Esophagus squamous epithelium (tissue), 5 donors: ENCODE results near the gene NLGN2. TPM values are rescaled to one million over a fixed set of nuclear protein-coding genes. Genes with fewer than 3 reads are reported as not detected.

ENCODE experiments used
- DNase-seq: peaks from one replicate; lab custom pipeline; 2025; lab: John Stamatoyannopoulos, UW
- H3K27ac ChIP-seq, 4 donors: fragments of 200-600 bp; sonication (generic); one replicate each; pipeline ENCODE4 v1.5.1; 2016 to 2019; ENCODE audit warnings: mild to moderate bottlenecking in 1 of 4
- H3K27me3 ChIP-seq, 4 donors: fragments of 200-600 bp; sonication (generic); 1 replicate in 3 of 4; 2 replicates in 1 of 4; pipeline versions ENCODE4 v1.5.1 to v1.6.0; 2017 to 2021; ENCODE audit warnings: antibody characterized with exemption in 1 of 4
- H3K36me3 ChIP-seq, 3 donors: fragments of 200-600 bp; sonication (generic); one replicate each; pipeline ENCODE4 v1.5.1; 2016 to 2019
- H3K4me1 ChIP-seq, 3 donors: fragments of 200-600 bp; sonication (generic); one replicate each; pipeline ENCODE4 v1.5.1; 2017 to 2019
- H3K4me3 ChIP-seq, 4 donors: fragments of 200-600 bp; sonication (generic); 1 replicate in 3 of 4; 2 replicates in 1 of 4; pipeline ENCODE4 v1.5.1; 2016 to 2019; ENCODE audit warnings: mild to moderate bottlenecking in 2 of 4, moderate library complexity in 1 of 4
- H3K9me3 ChIP-seq, 3 donors: fragments of 200-600 bp; sonication (generic); one replicate each; pipeline ENCODE4 v1.5.1; 2016 to 2019
- POLR2A ChIP-seq, 4 donors: fragments of 450-650 bp; IDR thresholded peaks; one replicate each; pipeline ENCODE4 v1.6.1; 2017; ENCODE audit warnings: antibody characterized with exemption in 4 of 4, mild to moderate bottlenecking in 4 of 4, moderate library complexity in 3 of 4
- WGBS, 2 donors: methylation state at CpG; one replicate each; pipeline ENCODE4 v1.1.5; 2018; 5-methylcytosine and 5-hydroxymethylcytosine counted together
- intact Hi-C: fragments of 100-400 bp; cut with DNase I; formaldehyde crosslinking; loops from one replicate; pipeline ENCODE4 v1.15.0; 2022
- total RNA-seq, 4 donors: library from RNA; depleted of rRNA; stranded (reverse); fragments of >200 nt; gene quantifications; one replicate each; pipeline ENCODE4 v1.1.0, GENCODE V29; 2016
- TF ChIP-seq, protein P1 (sequence below), 6 experiments: fragments of 450-650 bp in 4 of 6; fragments of 200-600 bp in 2 of 6; sonication (generic) in 2 of 6; IDR thresholded peaks; one replicate each; pipeline ENCODE4 v1.5.1; 2016 to 2019; ENCODE audit warnings: antibody characterized with exemption in 6 of 6, mild to moderate bottlenecking in 4 of 6, moderate library complexity in 4 of 6
- donor health status: DM: yes; HTN: yes; CAD: no.

Gene NLGN2
- total RNA-seq, 4 donors from 2014 or later = 1.4 to 5.3 (median 2.0) TPM

DNA sequence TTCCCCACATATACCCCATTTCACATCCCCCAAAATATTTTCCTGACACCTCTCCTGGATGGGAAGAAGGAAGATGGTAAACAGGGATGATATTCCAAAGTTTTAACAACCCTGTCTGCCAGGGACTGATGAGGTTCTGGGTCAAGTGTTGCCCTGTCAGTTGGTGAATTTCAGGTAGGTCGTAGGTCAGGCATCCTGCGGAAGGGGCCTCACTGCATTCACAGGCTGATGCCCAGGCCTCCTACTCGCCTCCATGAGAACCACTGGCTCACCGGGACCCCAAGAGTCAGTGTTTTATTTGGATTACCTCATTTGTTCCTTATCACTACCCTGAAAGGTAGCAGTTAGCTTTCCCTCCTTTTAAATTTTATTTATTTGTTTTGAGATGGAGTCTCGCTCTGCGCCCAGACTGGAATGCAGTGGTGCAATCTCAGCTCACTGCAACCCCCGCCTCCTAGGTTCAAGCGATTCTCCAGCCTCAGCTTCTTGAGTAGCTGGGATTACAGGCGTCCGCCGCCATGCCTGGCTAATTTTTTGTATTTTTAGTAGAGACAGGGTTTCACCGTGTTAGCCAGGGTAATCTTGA lies 61.3 kb downstream of the NLGN2 start:
- TF ChIP-seq POLR2A (IDR thresholded peaks at IDR 0.05) = no peak
- TF ChIP-seq, protein P1, sequence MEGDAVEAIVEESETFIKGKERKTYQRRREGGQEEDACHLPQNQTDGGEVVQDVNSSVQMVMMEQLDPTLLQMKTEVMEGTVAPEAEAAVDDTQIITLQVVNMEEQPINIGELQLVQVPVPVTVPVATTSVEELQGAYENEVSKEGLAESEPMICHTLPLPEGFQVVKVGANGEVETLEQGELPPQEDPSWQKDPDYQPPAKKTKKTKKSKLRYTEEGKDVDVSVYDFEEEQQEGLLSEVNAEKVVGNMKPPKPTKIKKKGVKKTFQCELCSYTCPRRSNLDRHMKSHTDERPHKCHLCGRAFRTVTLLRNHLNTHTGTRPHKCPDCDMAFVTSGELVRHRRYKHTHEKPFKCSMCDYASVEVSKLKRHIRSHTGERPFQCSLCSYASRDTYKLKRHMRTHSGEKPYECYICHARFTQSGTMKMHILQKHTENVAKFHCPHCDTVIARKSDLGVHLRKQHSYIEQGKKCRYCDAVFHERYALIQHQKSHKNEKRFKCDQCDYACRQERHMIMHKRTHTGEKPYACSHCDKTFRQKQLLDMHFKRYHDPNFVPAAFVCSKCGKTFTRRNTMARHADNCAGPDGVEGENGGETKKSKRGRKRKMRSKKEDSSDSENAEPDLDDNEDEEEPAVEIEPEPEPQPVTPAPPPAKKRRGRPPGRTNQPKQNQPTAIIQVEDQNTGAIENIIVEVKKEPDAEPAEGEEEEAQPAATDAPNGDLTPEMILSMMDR (IDR thresholded peaks at IDR 0.05) = no peak
- no peak for DNase-seq
- no peaks in the 10 kb centered on the region for H3K9me3 ChIP-seq
- 83 to 94% methylated on average over 10 to 12 of the region's 12 CpGs for WGBS, 2 donors
- H3K27me3 ChIP-seq = no peaks in the 10 kb centered on the region
- H3K36me3 ChIP-seq = peaks cover 0 to 44% (median 6%) of the 10 kb centered on the region in 3 donors
- no peak overlapping the region for H3K4me3 ChIP-seq
- intact Hi-C loops = no loop called here
- no peak overlapping the region for H3K27ac ChIP-seq
- H3K4me1 ChIP-seq = peaks cover 19 to 91% (median 38%) of the 10 kb centered on the region in 3 donors

Other genes starting within 250 kb of the NLGN2 start
- gene ASGR1, start 228.5 kb upstream of the NLGN2 start, total RNA-seq = 1 to 10 TPM in 1 of 4 donors, under 1 TPM in 2, not detected in 1; 0.42 to 1.1 (median 0.97) TPM
- gene DLG4, start 188.0 kb upstream of the NLGN2 start, total RNA-seq = 10 to 100 TPM in 1 of 4 donors, 1 to 10 TPM in 3; 2.6 to 13.9 (median 6.0) TPM
- 100 to 1,000 TPM; 453 to 742 (median 464) TPM for gene ACADVL, start 187.9 kb upstream of the NLGN2 start, total RNA-seq
- 10 to 100 TPM; 21.4 to 58.0 (median 37.3) TPM for gene DVL2, start 173.3 kb upstream of the NLGN2 start, total RNA-seq
- 10 to 100 TPM; 24.7 to 30.6 (median 27.0) TPM for gene PHF23, start 168.4 kb upstream of the NLGN2 start, total RNA-seq
- gene GABARAP, start 165.4 kb upstream of the NLGN2 start, total RNA-seq = 100 to 1,000 TPM; 172 to 384 (median 197) TPM
- gene CTDNEP1, start 156.1 kb upstream of the NLGN2 start, total RNA-seq = 10 to 100 TPM; 42.0 to 52.1 (median 47.8) TPM
- gene ELP5, start 155.6 kb upstream of the NLGN2 start, total RNA-seq = 10 to 100 TPM; 14.9 to 21.8 (median 16.6) TPM
- gene CLDN7, start 145.4 kb upstream of the NLGN2 start, total RNA-seq = 100 to 1,000 TPM; 172 to 411 (median 208) TPM
- 10 to 100 TPM in 1 of 4 donors, 1 to 10 TPM in 2, under 1 TPM in 1; 0.83 to 21.7 (median 2.5) TPM for gene SLC2A4, start 126.1 kb upstream of the NLGN2 start, total RNA-seq
- 1 to 10 TPM in 3 of 4 donors, under 1 TPM in 1; 0.44 to 3.8 (median 2.3) TPM for gene YBX2, start 113.2 kb upstream of the NLGN2 start, total RNA-seq
- 100 to 1,000 TPM; 324 to 543 (median 394) TPM for gene EIF5A, start 100.2 kb upstream of the NLGN2 start, total RNA-seq
- gene GPS2, start 92.5 kb upstream of the NLGN2 start, total RNA-seq = 10 to 100 TPM; 40.9 to 80.7 (median 70.5) TPM
- gene NEURL4, start 78.5 kb upstream of the NLGN2 start, total RNA-seq = 10 to 100 TPM in 3 of 4 donors, 1 to 10 TPM in 1; 9.7 to 18.7 (median 14.4) TPM
- gene ACAP1, start 71.3 kb upstream of the NLGN2 start, total RNA-seq = 1 to 10 TPM; 3.2 to 5.5 (median 3.8) TPM
- 10 to 100 TPM; 12.6 to 26.6 (median 22.1) TPM for gene KCTD11, start 55.7 kb upstream of the NLGN2 start, total RNA-seq
- gene TMEM95, start 52.7 kb upstream of the NLGN2 start, total RNA-seq = not detected
- 10 to 100 TPM in 2 of 4 donors, 1 to 10 TPM in 2; 6.2 to 15.2 (median 9.9) TPM for gene TNK1, start 26.8 kb upstream of the NLGN2 start, total RNA-seq
- gene PLSCR3, start 13.3 kb upstream of the NLGN2 start, total RNA-seq = 10 to 100 TPM; 18.6 to 33.5 (median 24.7) TPM
- gene TMEM256, start 3.7 kb upstream of the NLGN2 start, total RNA-seq = 10 to 100 TPM; 27.9 to 88.0 (median 66.7) TPM
- not detected for gene SPEM1, start 12.5 kb downstream of the NLGN2 start, total RNA-seq
- not detected for gene SPEM2, start 17.8 kb downstream of the NLGN2 start, total RNA-seq
- not detected for gene SPEM3, start 21.0 kb downstream of the NLGN2 start, total RNA-seq
- gene TMEM102, start 27.6 kb downstream of the NLGN2 start, total RNA-seq = 10 to 100 TPM; 12.2 to 20.8 (median 16.9) TPM
- 10 to 100 TPM in 1 of 4 donors, 1 to 10 TPM in 3; 2.7 to 18.1 (median 6.1) TPM for gene FGF11, start 31.7 kb downstream of the NLGN2 start, total RNA-seq
- gene CHRNB1, start 37.2 kb downstream of the NLGN2 start, total RNA-seq = 1 to 10 TPM; 2.4 to 7.2 (median 4.6) TPM
- gene ZBTB4, start 71.8 kb downstream of the NLGN2 start, total RNA-seq = 10 to 100 TPM; 13.4 to 35.1 (median 28.5) TPM
- not detected for gene SLC35G6, start 73.6 kb downstream of the NLGN2 start, total RNA-seq
- 10 to 100 TPM; 59.3 to 94.9 (median 78.2) TPM for gene POLR2A, start 76.5 kb downstream of the NLGN2 start, total RNA-seq
- gene TNFSF12, start 141.2 kb downstream of the NLGN2 start, total RNA-seq = 10 to 100 TPM in 1 of 4 donors, 1 to 10 TPM in 3; 3.5 to 41.6 (median 6.5) TPM
- gene TNFSF13, start 150.9 kb downstream of the NLGN2 start, total RNA-seq = 10 to 100 TPM in 2 of 4 donors, 1 to 10 TPM in 2; 3.8 to 21.7 (median 10.9) TPM
- 10 to 100 TPM; 32.1 to 65.4 (median 48.3) TPM for gene SENP3, start 154.1 kb downstream of the NLGN2 start, total RNA-seq
- 10 to 100 TPM; 32.1 to 52.9 (median 45.2) TPM for gene CD68, start 171.8 kb downstream of the NLGN2 start, total RNA-seq
- 100 to 1,000 TPM in 2 of 4 donors, 10 to 100 TPM in 2; 69.3 to 123 (median 100) TPM for gene MPDU1, start 176.0 kb downstream of the NLGN2 start, total RNA-seq
- gene SOX15, start 182.2 kb downstream of the NLGN2 start, total RNA-seq = 100 to 1,000 TPM in 2 of 4 donors, 10 to 100 TPM in 2; 89.1 to 127 (median 103) TPM
- 10 to 100 TPM; 17.2 to 24.0 (median 20.6) TPM for gene FXR2, start 207.1 kb downstream of the NLGN2 start, total RNA-seq
- gene SAT2, start 220.0 kb downstream of the NLGN2 start, total RNA-seq = 10 to 100 TPM; 20.5 to 55.9 (median 31.3) TPM
- not detected for gene SHBG, start 222.3 kb downstream of the NLGN2 start, total RNA-seq
- 1 to 10 TPM in 1 of 4 donors, under 1 TPM in 2, not detected in 1; 0.09 to 1.5 (median 0.21) TPM for gene ATP1B2, start 243.1 kb downstream of the NLGN2 start, total RNA-seq